Right renal cortex interstitium (tissue), 3 donors: ENCODE results near the gene SORCS3. TPM values are rescaled to one million over a fixed set of nuclear protein-coding genes. Genes with fewer than 3 reads are reported as not detected.
A peak's percentile ranks its signal among the peaks of the same experiment; 100 is the strongest.

ENCODE experiments used
- DNase-seq, 3 donors: peaks; one replicate each; pipeline ENCODE4 v3.0.0-alpha.2; 2013; ENCODE audit warnings: low read depth in 3 of 3, low spot score in 2 of 3
- polyA plus RNA-seq, 3 donors: library from polyadenylated mRNA; unstranded; fragments of 120-200 nt; gene quantifications; one replicate each; pipeline ENCODE4 v1.2.1, GENCODE V29; 2013; ENCODE audit not compliant: insufficient read length in 3 of 3

Gene SORCS3
- polyA plus RNA-seq, 3 donors = 2.6 to 4.1 (median 3.6) TPM

DNA sequence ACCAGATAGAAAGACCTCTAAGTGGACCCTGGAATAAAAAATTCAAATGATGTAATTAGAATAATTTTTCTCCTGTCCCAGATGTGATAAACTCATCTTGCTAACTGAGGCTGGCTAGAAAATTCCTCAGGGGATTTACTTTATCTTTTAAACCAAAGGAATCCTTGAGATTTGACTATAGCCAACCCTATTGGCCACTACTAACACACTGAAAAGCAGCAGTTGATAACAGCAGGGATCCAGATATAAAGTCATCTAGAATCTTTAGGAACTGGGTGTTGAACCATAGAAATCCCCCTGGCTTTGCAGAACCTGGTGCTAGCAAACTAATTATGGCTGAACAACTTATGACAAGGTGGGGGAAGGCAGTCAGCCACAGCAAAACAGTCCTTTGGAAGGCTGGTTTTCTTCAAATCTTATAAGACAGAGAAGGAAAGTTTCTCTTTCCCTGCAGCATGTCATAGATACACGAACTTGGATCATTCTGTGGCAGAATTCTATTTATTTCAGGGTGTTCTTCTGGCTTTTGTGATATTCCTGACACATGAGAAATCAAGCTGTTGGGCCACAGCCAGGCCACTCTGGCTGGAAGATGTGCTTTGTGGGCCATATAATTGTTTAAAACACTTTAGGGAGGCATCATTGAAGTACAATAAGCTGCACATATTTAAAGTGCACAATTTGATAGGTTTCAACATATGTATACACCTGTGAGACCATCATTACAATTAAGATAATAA, 643.6 kb downstream of the SORCS3 start:
- DNase-seq = no peak

- DNase-seq = no peak
Measured at GRCh38 chr10:105288026-105288425, 646.9 kb downstream of the SORCS3 start.

GRCh38 chr10:105288613-105289012, 647.5 kb downstream of the SORCS3 start:
- no peak for DNase-seq

DNA sequence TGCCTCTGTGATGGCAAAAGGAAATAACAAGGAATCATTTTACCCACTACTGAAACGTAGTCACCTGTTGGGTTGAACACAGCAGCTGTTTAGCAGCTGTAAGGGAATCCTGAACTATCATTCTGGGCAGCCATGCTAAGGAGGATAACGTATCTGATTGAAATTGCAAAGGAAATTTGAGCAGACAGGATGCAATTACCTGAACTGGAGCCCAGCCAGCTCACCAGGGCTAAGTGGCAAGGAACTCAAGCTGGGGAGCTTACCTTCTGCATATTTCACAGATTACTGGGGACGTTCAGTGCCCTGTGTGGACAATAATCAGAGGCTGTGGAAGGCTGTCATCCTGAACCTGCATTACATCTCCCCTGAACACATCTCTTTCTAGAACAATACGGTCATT, 650.5 kb downstream of the SORCS3 start:
- DNase-seq = peak in 2 of 3 donors; percentile 10 to 16

DNA sequence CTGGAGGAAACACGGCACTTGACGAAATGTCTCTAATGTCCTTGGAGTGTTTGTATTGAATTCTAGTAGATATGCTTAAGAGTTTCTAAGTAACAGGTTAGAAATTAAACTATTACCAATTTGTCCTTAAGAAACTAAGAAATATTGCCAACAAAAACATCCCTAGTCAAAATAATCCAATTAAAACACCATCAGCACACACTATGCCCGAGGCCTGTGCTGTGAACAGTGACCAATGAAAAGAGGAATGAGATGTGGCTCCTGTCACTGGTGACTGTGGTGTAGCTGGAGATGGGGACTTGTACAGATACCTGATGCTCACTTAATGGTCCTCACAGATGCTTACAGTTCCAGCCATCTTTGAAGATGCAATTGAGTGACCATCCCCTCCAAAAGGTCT, 651.1 kb downstream of the SORCS3 start:
- DNase-seq = no peak
